GM19025 (cell line): Measurements from ENCODE around the gene MLF2.

Experiments
- ATAC-seq: cut with Tn5 transposase; IDR thresholded peaks from one replicate; pipeline ENCODE4 v1.9.1; 2021; ENCODE audit warnings: mild to moderate bottlenecking, low read depth, moderate library complexity; ENCODE audit not compliant: unreplicated experiment

Gene MLF2

GRCh38 chr12:6698352-6699046 is 54.4 kb downstream of the MLF2 start:
- ATAC-seq: no peak
